K562 (cell line): ENCODE data around the gene HEMK1. TPM values are rescaled to one million over a fixed set of nuclear protein-coding genes. Genes with fewer than 3 reads are reported as not detected.

Experiments
- ATAC-seq: fragments of 200-7000 bp; cut with Tn5 transposase; 3 replicates; pipeline ENCODE4 v1.9.1; 2020; ENCODE audit warnings: moderate library complexity
- BruUV-seq: library from RNA; stranded (reverse); fragments of 400-500 nt; replicated peaks from 2 replicates; lab custom pipeline; 2021; lab: Mats Ljungman, UMichigan
- CTCF ChIA-PET: fragments of 300-600 bp; formaldehyde crosslinking; extraction: SDS; loops from one replicate; lab custom pipeline; 2021; ENCODE audit warnings: low intra/inter-chr PET ratio; lab: Yijun Ruan, JAX
- POLR2A ChIA-PET: fragments of 300-600, 350-650 bp; sonication (Branson Sonifier 250); formaldehyde crosslinking; extraction: SDS; loops from one replicate; lab custom pipeline; 2021; ENCODE audit warnings: antibody characterized with exemption, inconsistent platforms; lab: Yijun Ruan, JAX
- DNase-seq, 4 experiments: peaks; one replicate each; pipeline versions ENCODE4 v3.0.0 to v3.0.0-alpha.2; 2011 to 2018; ENCODE audit warnings: low spot score in 3 of 4, mixed read lengths in 3 of 4; ENCODE audit errors: extremely low read depth in 1 of 4
- FAIRE-seq: peaks from 2 replicates; lab custom pipeline; 2011; peaks lifted over from hg19 to GRCh38; lab: Jason Lieb, UNC
- H2AFZ ChIP-seq: 2 replicates; pipeline ENCODE4 v1.6.0; 2011; ENCODE audit warnings: low read depth, low read length, control low read depth, inconsistent platforms
- H3K27ac ChIP-seq: fragments of 200-600 bp; 3 replicates; pipeline ENCODE4 v1.8.0; 2011; ENCODE audit warnings: low read depth, mild to moderate bottlenecking, control low read depth, inconsistent platforms, low read length, moderate library complexity, mixed read lengths; ENCODE audit errors: extremely low read depth
- H3K27me3 ChIP-seq, 2 experiments: fragments of 300-600 bp in 1 of 2; 2 replicates in 1 of 2; 3 replicates in 1 of 2; pipeline versions ENCODE4 v1.6.0 to v1.8.0; 2011; ENCODE audit warnings: inconsistent platforms in 2 of 2, low read length in 2 of 2, mild to moderate bottlenecking in 1 of 2, mixed read lengths in 1 of 2, moderate library complexity in 1 of 2; ENCODE audit not compliant: control insufficient read depth in 2 of 2, insufficient read depth in 2 of 2
- H3K36me3 ChIP-seq: fragments of 300-600 bp; 3 replicates; pipeline ENCODE4 v1.8.0; 2011; ENCODE audit warnings: mild to moderate bottlenecking, low read length, inconsistent platforms; ENCODE audit not compliant: control insufficient read depth, insufficient read depth
- H3K4me1 ChIP-seq, 2 experiments: fragments of 200-600 bp in 1 of 2; replicated peaks in 1 of 2; 2 replicates in 1 of 2; 3 replicates in 1 of 2; pipeline versions ENCODE4 v1.5.1 to v1.8.0; 2011; ENCODE audit warnings: inconsistent platforms in 2 of 2, low read length in 2 of 2, mild to moderate bottlenecking in 1 of 2, mixed read lengths in 1 of 2, moderate library complexity in 1 of 2; ENCODE audit not compliant: control insufficient read depth in 2 of 2, insufficient read depth in 2 of 2
- H3K4me2 ChIP-seq: 2 replicates; pipeline ENCODE4 v1.6.1; 2011; ENCODE audit warnings: low read length, control low read depth, inconsistent platforms, mixed read lengths; ENCODE audit not compliant: insufficient read depth
- H3K4me3 ChIP-seq: fragments of 200-600 bp; sonication (generic), shearing (Covaris generic); 2 replicates; pipeline ENCODE4 v1.5.1; 2016; ENCODE audit warnings: control low read depth, inconsistent platforms
- H3K79me2 ChIP-seq: fragments of 200-600 bp; 3 replicates; pipeline ENCODE4 v1.8.0; 2011; ENCODE audit warnings: low read length, inconsistent platforms; ENCODE audit not compliant: control insufficient read depth, insufficient read depth
- H3K9ac ChIP-seq, 2 experiments: 2 replicates each; pipeline versions ENCODE4 v1.6.0 to v1.6.1; 2011; ENCODE audit warnings: low read depth in 2 of 2, low read length in 2 of 2, control low read depth in 1 of 2, inconsistent platforms in 1 of 2, mild to moderate bottlenecking in 1 of 2, mixed read lengths in 1 of 2; ENCODE audit not compliant: insufficient read depth in 1 of 2
- H3K9me1 ChIP-seq: one replicate; pipeline ENCODE4 v1.6.0; 2011; ENCODE audit warnings: inconsistent platforms, mild to moderate bottlenecking, low read length, moderate library complexity; ENCODE audit not compliant: control insufficient read depth, insufficient read depth
- H3K9me3 ChIP-seq: replicated peaks from 2 replicates; pipeline ENCODE4 v1.5.1; 2011; ENCODE audit warnings: low read depth, low read length, inconsistent platforms; ENCODE audit not compliant: control insufficient read depth, insufficient read depth
- H4K20me1 ChIP-seq: replicated peaks from 2 replicates; pipeline ENCODE4 v1.6.1; 2011; ENCODE audit warnings: low read length, inconsistent platforms, mixed read lengths; ENCODE audit not compliant: control insufficient read depth, insufficient read depth
- ETV1 ChIP-seq: fragments of 450-650 bp; conservative IDR thresholded peaks from 2 replicates; pipeline ENCODE4 v1.6.1; 2016; ENCODE audit warnings: missing genetic modification characterization, control low read depth, low read depth, missing compliant biosample characterization
- MYC ChIP-seq, 2 experiments: fragments of 250-450 bp in 1 of 2; sonication (Bioruptor Pico) in 1 of 2; IDR thresholded peaks; 2 replicates each; pipeline versions ENCODE4 v1.5.1 to v1.6.1; 2012 to 2021; ENCODE audit warnings: low read depth in 2 of 2, borderline replicate concordance in 1 of 2, improper control_type of control experiment in 1 of 2, low read length in 1 of 2, mild to moderate bottlenecking in 1 of 2, moderate library complexity in 1 of 2
- RBFOX2 ChIP-seq: fragments of 200-400 bp; formaldehyde crosslinking; IDR thresholded peaks from 2 replicates; pipeline ENCODE4 v1.6.1; 2017; ENCODE audit warnings: low read depth, mild to moderate bottlenecking, low read length, moderate library complexity
- UBTF ChIP-seq, 2 experiments: IDR thresholded peaks; 2 replicates each; pipeline ENCODE4 v1.6.1; 2012; ENCODE audit warnings: improper control_type of control experiment in 2 of 2, low read depth in 2 of 2, low read length in 2 of 2, borderline replicate concordance in 1 of 2
- ZBTB40 ChIP-seq, 2 experiments: fragments of 450-650 bp in 1 of 2; sonication (generic) in 1 of 2; formaldehyde crosslinking in 1 of 2; IDR thresholded peaks; 2 replicates each; pipeline versions ENCODE4 v1.7.1 to v1.9.0; 2016 to 2022; ENCODE audit warnings: inconsistent platforms in 1 of 2, mild to moderate bottlenecking in 1 of 2, missing genetic modification reagents in 1 of 2
- ZNF3 ChIP-seq: fragments of 250-450 bp; sonication (Bioruptor Pico); IDR thresholded peaks from 2 replicates; pipeline ENCODE4 v1.5.0; 2021; ENCODE audit warnings: mild to moderate bottlenecking, moderate library complexity
- WGBS: fragments of 100-300 bp; shearing (Covaris generic); methylation state at CpG from one replicate; pipeline ENCODE4 v1.1.6; 2016; ENCODE audit warnings: low coverage, mixed read lengths; ENCODE audit not compliant: insufficient coverage; ENCODE audit errors: missing lambda C conversion rate; 5-methylcytosine and 5-hydroxymethylcytosine counted together
- in situ Hi-C: fragments of 300-500 bp; cut with MboI; formaldehyde crosslinking; loops from 4 replicates; pipeline ENCODE4 v1.15.0; 2018; ENCODE audit warnings: inconsistent platforms, mixed read lengths
- intact Hi-C: fragments of 100-400 bp; cut with micrococcal nuclease; formaldehyde crosslinking; loops from 2 replicates; pipeline ENCODE4 v1.14.2; 2022
- polyA plus RNA-seq, 8 experiments: library from polyadenylated mRNA; depleted of rRNA in 4 of 8; stranded (reverse) in 5 of 8; unstranded in 3 of 8; fragments of >200 nt; fragmentation: Nextera tagmentation in 2 of 8; fragmentation: Illumina TruSeq in 1 of 8; extraction: Ambion mirVana in 2 of 8; extraction: Trizol in 1 of 8; gene quantifications; 2 replicates each; pipeline versions ENCODE4 v1.2.1 to v1.2.3, GENCODE V29; 2011 to 2014; ENCODE audit warnings: inconsistent platforms in 1 of 8, missing spikeins in 1 of 8
- total RNA-seq, 7 experiments: library from RNA; depleted of rRNA in 6 of 7; stranded (reverse); fragments of >200 nt in 6 of 7; fragmentation: Illumina TruSeq in 2 of 7; extraction: Trizol in 2 of 7; gene quantifications; 2 replicates each; pipeline versions ENCODE4 v1.2.1 to v1.2.3, GENCODE V29; 2011 to 2021; ENCODE audit warnings: low replicate concordance in 1 of 7

HEMK1 gene
- total and polyA plus RNA-seq, 9 of the 15 experiments (the other 6 are each of a cell fraction or from before 2014, with no cell fraction given) = 2.0 to 16.8 (median 11.4) TPM

GRCh38 chr3:50607271-50608091 is 38.2 kb downstream of the HEMK1 start:
- in situ Hi-C loops (no loop called here), intact Hi-C loops (no loop called here)
- H3K9ac ChIP-seq = peak overlapping the region; percentile 87 to 94
- peaks cover 86% of the 10 kb centered on the region for H3K79me2 ChIP-seq
- H3K36me3 ChIP-seq = peaks cover 75% of the 10 kb centered on the region
- no peaks in the 10 kb centered on the region for H3K9me3 ChIP-seq
- BruUV-seq = no TSS peak
- H3K4me2 ChIP-seq = peak overlapping the region; percentile 95
- ChIA-PET CTCF (no interaction called here), POLR2A (interaction anchor here (0.6 to 4.8 kb wide), 6 partner anchors 8 to 40 kb away, joined by 3 to 22 read pairs (median 5); partner anchors contain the start of gene HEMK1)
- H3K9me1 ChIP-seq = peaks cover 3% of the 10 kb centered on the region
- ATAC-seq (no peak), DNase-seq (peak in 1 of 4 experiments; percentile 62), FAIRE-seq (no peak)
- H3K27ac ChIP-seq = peak overlapping the region; percentile 85
- peaks cover 36% of the 10 kb centered on the region for H4K20me1 ChIP-seq
- H3K27me3 ChIP-seq = no peaks in the 10 kb centered on the region
- H2AFZ ChIP-seq = no peak overlapping the region
- peaks cover 39 to 48% of the 10 kb centered on the region in 2 experiments for H3K4me1 ChIP-seq
- 26% methylated on average over 18 of the region's 29 CpGs for WGBS
- peak overlapping the region; percentile 87 for H3K4me3 ChIP-seq
- TF ChIP-seq UBTF (IDR thresholded peaks at IDR 0.05; ENCODE audit: borderline replicate concordance in 1 of 2, low read depth in 2 of 2, low read length in 2 of 2) (peak in 1 of 2 experiments; percentile 53; a peak in 1 of 4 replicates), ZBTB40 (IDR thresholded peaks at IDR 0.05) (peak; percentile 73), ZBTB40 (CRISPR knock-in tag; IDR thresholded peaks at IDR 0.05) (no peak), ETV1 (peak; percentile 67), ZNF3 (CRISPR knock-in tag) (no peak), MYC (IDR thresholded peaks at IDR 0.05; ENCODE audit: low read depth, low read length) (0 out of 2 replicates have a peak, but pooled peaks have one; percentile 12), MYC (CRISPR knock-in tag; IDR thresholded peaks at IDR 0.05; ENCODE audit: borderline replicate concordance, low read depth) (no peak), RBFOX2 (peak; percentile 58)
